GM12878 (cell line): ENCODE data around the gene ASB9. TPM values are rescaled to one million over a fixed set of nuclear protein-coding genes. Genes with fewer than 3 reads are reported as not detected.
"Not testable (repeated sequence)": the region's sequence is repeated elsewhere in the genome, so short reads cannot be mapped to it uniquely, and the experiment has no call there.

ENCODE experiments used
- ATAC-seq: fragments of 200-7000 bp; cut with Tn5 transposase; 3 replicates; pipeline ENCODE4 v1.9.1; 2020; ENCODE audit warnings: mild to moderate bottlenecking, moderate library complexity
- BruUV-seq: library from RNA; stranded (reverse); fragments of 400-500 nt; replicated peaks from 2 replicates; lab custom pipeline; 2021; lab: Mats Ljungman, UMichigan
- CTCF ChIA-PET: fragments of 300-600 bp; sonication (Branson Sonifier 250); formaldehyde crosslinking; extraction: SDS; loops from one replicate; lab custom pipeline; 2021; ENCODE audit warnings: inconsistent platforms; lab: Yijun Ruan, JAX
- POLR2A ChIA-PET: fragments of 350-600 bp; formaldehyde crosslinking; extraction: SDS; loops from one replicate; lab custom pipeline; 2021; ENCODE audit warnings: inconsistent platforms; lab: Charles Lee
- RAD21 ChIA-PET: fragments of 300-600 bp; sonication (Branson Sonifier 250); formaldehyde crosslinking; loops from one replicate; lab custom pipeline; 2023; ENCODE audit warnings: antibody characterized with exemption; ENCODE audit not compliant: unreplicated experiment; lab: Charles Lee
- SMC1A ChIA-PET: fragments of 300-600 bp; sonication (Branson Sonifier 250); formaldehyde crosslinking; loops from one replicate; lab custom pipeline; 2023; ENCODE audit not compliant: unreplicated experiment, uncharacterized antibody; lab: Charles Lee
- DNase-seq: peaks from one replicate; pipeline ENCODE4 v3.0.0-alpha.2; 2011; ENCODE audit warnings: low read depth, low spot score
- FAIRE-seq: peaks from 3 replicates; lab custom pipeline; 2011; peaks lifted over from hg19 to GRCh38; lab: Jason Lieb, UNC
- H2AFZ ChIP-seq: 2 replicates; pipeline ENCODE4 v1.6.0; 2011; ENCODE audit warnings: low read depth, low read length, control low read depth; ENCODE audit not compliant: control insufficient read depth
- H3K27ac ChIP-seq: 2 replicates; pipeline ENCODE4 v1.5.1; 2011; ENCODE audit warnings: control low read depth; ENCODE audit not compliant: control insufficient read depth, insufficient read depth
- H3K27me3 ChIP-seq, 2 experiments: replicated peaks in 1 of 2; 2 replicates each; pipeline versions ENCODE4 v1.6.0 to v1.6.1; 2011; ENCODE audit warnings: low read length in 1 of 2; ENCODE audit not compliant: control insufficient read depth in 2 of 2, insufficient read depth in 2 of 2
- H3K36me3 ChIP-seq, 2 experiments: 2 replicates each; pipeline ENCODE4 v1.5.1; 2011; ENCODE audit warnings: low read length in 1 of 2; ENCODE audit not compliant: control insufficient read depth in 2 of 2, insufficient read depth in 2 of 2
- H3K4me1 ChIP-seq: 2 replicates; pipeline ENCODE4 v1.6.1; 2011; ENCODE audit warnings: mild to moderate bottlenecking, low read length, moderate library complexity, mixed read lengths; ENCODE audit not compliant: control insufficient read depth, insufficient read depth
- H3K4me2 ChIP-seq: 2 replicates; pipeline ENCODE4 v1.6.0; 2011; ENCODE audit warnings: control low read depth; ENCODE audit not compliant: control insufficient read depth, insufficient read depth
- H3K4me3 ChIP-seq: fragments of 200-600 bp; sonication (generic); 2 replicates; pipeline ENCODE4 v1.5.1; 2016
- H3K79me2 ChIP-seq: 2 replicates; pipeline ENCODE4 v1.6.0; 2011; ENCODE audit warnings: low read length; ENCODE audit not compliant: control insufficient read depth, insufficient read depth
- H3K9ac ChIP-seq: 2 replicates; pipeline ENCODE4 v1.8.0; 2011; ENCODE audit warnings: low read length, control low read depth, mixed read lengths; ENCODE audit not compliant: control insufficient read depth, insufficient read depth
- H3K9me3 ChIP-seq: replicated peaks from 3 replicates; pipeline ENCODE4 v1.5.1; 2011; ENCODE audit warnings: mild to moderate bottlenecking, low read length; ENCODE audit not compliant: control insufficient read depth, insufficient read depth
- H4K20me1 ChIP-seq: 2 replicates; pipeline ENCODE4 v1.6.0; 2011; ENCODE audit not compliant: control insufficient read depth, insufficient read depth
- CHD4 ChIP-seq: fragments of 200-600 bp; sonication (generic); IDR thresholded peaks from 2 replicates; pipeline ENCODE4 v1.6.1; 2016; ENCODE audit warnings: mild to moderate bottlenecking
- CTCF ChIP-seq, 3 experiments: IDR thresholded peaks in 2 of 3; conservative IDR thresholded peaks in 1 of 3; 2 replicates each; pipeline ENCODE4 v1.5.1; 2011; ENCODE audit warnings: low read depth in 3 of 3, low read length in 3 of 3, mild to moderate bottlenecking in 3 of 3, control low read depth in 2 of 3, moderate library complexity in 2 of 3, inconsistent platforms in 1 of 3, mixed read lengths in 1 of 3; ENCODE audit not compliant: control insufficient read depth in 2 of 3, insufficient read depth in 1 of 3; ENCODE audit errors: extremely low read depth in 1 of 3
- IRF5 ChIP-seq: fragments of 450-650 bp; IDR thresholded peaks from 2 replicates; pipeline ENCODE4 v1.6.1; 2017; ENCODE audit warnings: borderline replicate concordance
- JUND ChIP-seq: IDR thresholded peaks from 2 replicates; pipeline ENCODE4 v1.6.1; 2012; ENCODE audit warnings: low read depth, mild to moderate bottlenecking, low read length, improper control_type of control experiment, moderate library complexity
- NBN ChIP-seq: fragments of 450-650 bp; IDR thresholded peaks from 2 replicates; pipeline ENCODE4 v1.6.1; 2016
- NFYA ChIP-seq: IDR thresholded peaks from 2 replicates; pipeline ENCODE4 v1.6.1; 2011; ENCODE audit warnings: low read depth, mild to moderate bottlenecking, low read length, improper control_type of control experiment, borderline replicate concordance
- RUNX3 ChIP-seq: IDR thresholded peaks from 2 replicates; pipeline ENCODE4 v1.6.1; 2012; ENCODE audit warnings: low read length, inconsistent platforms
- SIX5 ChIP-seq: IDR thresholded peaks from 2 replicates; pipeline ENCODE4 v1.6.1; 2011; ENCODE audit warnings: mild to moderate bottlenecking, low read depth, low read length, moderate library complexity; ENCODE audit not compliant: severe bottlenecking
- SMAD1 ChIP-seq: fragments of 450-650 bp; IDR thresholded peaks from 2 replicates; pipeline ENCODE4 v1.6.1; 2018; ENCODE audit warnings: mild to moderate bottlenecking, low read depth; ENCODE audit not compliant: partially characterized antibody
- ZNF687 ChIP-seq: fragments of 450-650 bp; IDR thresholded peaks from 2 replicates; pipeline ENCODE4 v1.6.1; 2017; ENCODE audit warnings: mild to moderate bottlenecking, moderate library complexity
- WGBS: methylation state at CpG from one replicate; pipeline ENCODE4 v1.1.6; 2016; ENCODE audit warnings: low lambda C conversion rate; ENCODE audit not compliant: insufficient replicate concordance, insufficient coverage; ENCODE audit errors: missing lambda C conversion rate; 5-methylcytosine and 5-hydroxymethylcytosine counted together
- in situ Hi-C: fragments of 300-500 bp; cut with MboI; formaldehyde crosslinking; loops from 9 replicates; pipeline ENCODE4 v1.14.3; 2018; ENCODE audit warnings: mixed read lengths
- intact Hi-C: fragments of 100-400 bp; cut with micrococcal nuclease; formaldehyde crosslinking; loops from one replicate; pipeline ENCODE4 v1.14.2; 2022; ENCODE audit not compliant: unreplicated experiment
- polyA plus RNA-seq, 11 experiments: library from polyadenylated mRNA; depleted of rRNA in 4 of 11; unstranded in 6 of 11; stranded (reverse) in 5 of 11; fragments of >200 nt; fragmentation: Nextera tagmentation in 4 of 11; fragmentation: Illumina TruSeq in 1 of 11; extraction: Ambion mirVana in 4 of 11; extraction: Trizol in 1 of 11; gene quantifications; 1 replicate in 1 of 11; 2 replicates in 10 of 11; pipeline versions ENCODE4 v1.2.1 to v1.2.3, GENCODE V29; 2011 to 2016; ENCODE audit warnings: inconsistent platforms in 2 of 11, missing spikeins in 2 of 11, low read depth in 1 of 11
- total RNA-seq, 4 experiments: library from RNA; depleted of rRNA in 3 of 4; stranded (reverse); fragments of >200 nt in 3 of 4; fragmentation: Illumina TruSeq in 1 of 4; extraction: Trizol in 1 of 4; gene quantifications; 2 replicates each; pipeline versions ENCODE4 v1.2.1 to v1.2.3, GENCODE V29; 2013 to 2021

ASB9 gene
- total and polyA plus RNA-seq, 10 of the 15 experiments (the other 5 are each of a cell fraction or from before 2014, with no cell fraction given), result 0.31 to 3.5 (median 0.74) TPM

DNA sequence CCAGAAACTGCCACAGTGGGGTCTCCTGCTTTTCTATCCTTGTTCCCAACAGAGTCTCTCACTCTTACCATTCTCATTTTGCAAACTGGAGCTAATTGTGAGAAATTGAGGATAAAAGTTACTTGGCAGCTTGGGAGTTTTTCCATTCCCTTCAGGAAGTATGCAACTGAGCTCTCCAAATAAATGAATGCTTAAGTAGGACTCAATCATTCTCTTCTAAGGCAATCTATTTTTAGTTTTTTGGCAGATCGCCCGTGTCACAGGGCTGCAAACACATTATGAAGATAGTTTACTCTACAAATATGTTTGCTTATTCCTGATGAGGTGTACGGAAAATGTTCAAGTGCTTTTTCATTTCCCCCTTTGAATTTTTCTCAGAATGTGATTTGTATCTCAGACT lies 40.2 kb upstream of the ASB9 start:
- SMC1A ChIA-PET, result interaction anchor here (1.9 kb wide), 1 partner anchor 12 kb away, joined by 6 read pairs; no protein-coding TSS in a partner anchor
- Histone ChIP-seq H3K4me1 (no peaks in the 10 kb centered on the region), H3K36me3 (no peaks in the 10 kb centered on the region), H3K4me2 (no peak overlapping the region), H4K20me1 (no peaks in the 10 kb centered on the region)
- TF ChIP-seq SMAD1 (no peak), NFYA (no peak), IRF5 (no peak), NBN (no peak), CHD4 (no peak), ZNF687 (no peak), RUNX3 (no peak), JUND (no peak), SIX5 (no peak), CTCF (IDR thresholded peaks at IDR 0.05 in 2 of 3, conservative IDR thresholded peaks at IDR 0.05 in 1 of 3; ENCODE audit: control insufficient read depth in 2 of 3, extremely low read depth in 1 of 3, insufficient read depth in 1 of 3, low read depth in 3 of 3, low read length in 3 of 3) (no peak)
- TF ChIP-seq, all 136 proteins: peak for 0
- BruUV-seq, result no TSS peak
- in situ Hi-C loops, result no loop called here
- ChIA-PET POLR2A (no interaction called here), RAD21 (no interaction called here), CTCF (no interaction called here)
- Histone ChIP-seq H3K27ac (no peak overlapping the region), H2AFZ (no peak overlapping the region), H3K9me3 (no peaks in the 10 kb centered on the region), H3K4me3 (no peak overlapping the region), H3K9ac (no peak overlapping the region), H3K27me3 (no peaks in the 10 kb centered on the region; a peak in 2 of 4 replicates), H3K79me2 (no peaks in the 10 kb centered on the region)
- intact Hi-C loops, result no loop called here
- no peak for DNase-seq
- no peak for ATAC-seq
- no peak for FAIRE-seq
- whole genome bisulfite sequencing, result 25% methylated on average over 3 of the region's 3 CpGs

DNA sequence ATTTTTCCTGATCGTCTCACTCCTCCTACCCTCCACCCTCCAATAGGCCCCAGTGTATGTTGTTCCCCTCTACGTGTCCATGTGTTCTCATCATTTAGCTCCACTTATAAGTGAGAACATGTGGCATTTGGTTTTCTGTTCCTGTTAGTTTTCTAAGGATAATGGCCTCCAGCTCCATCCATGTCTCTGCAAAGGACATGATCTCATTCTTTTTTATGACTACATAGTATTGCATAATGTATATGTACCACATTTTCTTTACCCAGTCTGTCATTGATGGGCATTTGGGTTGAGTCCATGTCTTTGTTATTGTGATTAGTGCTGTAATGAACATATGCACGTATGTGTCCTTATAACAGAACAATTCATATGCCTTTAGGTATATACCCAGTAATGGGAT lies 36.0 kb upstream of the ASB9 start:
- H2AFZ ChIP-seq, DNase-seq, POLR2A ChIA-PET, H4K20me1 ChIP-seq, in situ Hi-C loops, H3K79me2 ChIP-seq, ATAC-seq, H3K9me3 ChIP-seq, H3K9ac ChIP-seq, H3K4me2 ChIP-seq, BruUV-seq, H3K27me3 ChIP-seq, H3K4me3 ChIP-seq, H3K27ac ChIP-seq, RAD21 ChIA-PET, H3K36me3 ChIP-seq, FAIRE-seq, H3K4me1 ChIP-seq, intact Hi-C loops: not testable (repeated sequence)
- ChIA-PET CTCF (interaction anchor here (1.2 kb wide), 1 partner anchor 43 kb away, joined by 3 read pairs; no protein-coding TSS in a partner anchor), SMC1A (interaction anchor here (1.5 kb wide), 1 partner anchor 37 kb away, joined by 3 read pairs; no protein-coding TSS in a partner anchor)
- 48% methylated on average over 3 of the region's 3 CpGs for WGBS
